ENCODE data around the gene TMEM201. TPM values are rescaled to one million over a fixed set of nuclear protein-coding genes. Genes with fewer than 3 reads are reported as not detected.
A peak's percentile ranks its signal among the peaks of the same experiment; 100 is the strongest.
"Not testable (repeated sequence)": the region's sequence is repeated elsewhere in the genome, so short reads cannot be mapped to it uniquely, and the experiment has no call there.

The TMEM201 gene, protein sequence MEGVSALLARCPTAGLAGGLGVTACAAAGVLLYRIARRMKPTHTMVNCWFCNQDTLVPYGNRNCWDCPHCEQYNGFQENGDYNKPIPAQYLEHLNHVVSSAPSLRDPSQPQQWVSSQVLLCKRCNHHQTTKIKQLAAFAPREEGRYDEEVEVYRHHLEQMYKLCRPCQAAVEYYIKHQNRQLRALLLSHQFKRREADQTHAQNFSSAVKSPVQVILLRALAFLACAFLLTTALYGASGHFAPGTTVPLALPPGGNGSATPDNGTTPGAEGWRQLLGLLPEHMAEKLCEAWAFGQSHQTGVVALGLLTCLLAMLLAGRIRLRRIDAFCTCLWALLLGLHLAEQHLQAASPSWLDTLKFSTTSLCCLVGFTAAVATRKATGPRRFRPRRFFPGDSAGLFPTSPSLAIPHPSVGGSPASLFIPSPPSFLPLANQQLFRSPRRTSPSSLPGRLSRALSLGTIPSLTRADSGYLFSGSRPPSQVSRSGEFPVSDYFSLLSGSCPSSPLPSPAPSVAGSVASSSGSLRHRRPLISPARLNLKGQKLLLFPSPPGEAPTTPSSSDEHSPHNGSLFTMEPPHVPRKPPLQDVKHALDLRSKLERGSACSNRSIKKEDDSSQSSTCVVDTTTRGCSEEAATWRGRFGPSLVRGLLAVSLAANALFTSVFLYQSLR
- polyA plus RNA-seq (ENCODE audit: insufficient read length): 20.3 TPM

DNA sequence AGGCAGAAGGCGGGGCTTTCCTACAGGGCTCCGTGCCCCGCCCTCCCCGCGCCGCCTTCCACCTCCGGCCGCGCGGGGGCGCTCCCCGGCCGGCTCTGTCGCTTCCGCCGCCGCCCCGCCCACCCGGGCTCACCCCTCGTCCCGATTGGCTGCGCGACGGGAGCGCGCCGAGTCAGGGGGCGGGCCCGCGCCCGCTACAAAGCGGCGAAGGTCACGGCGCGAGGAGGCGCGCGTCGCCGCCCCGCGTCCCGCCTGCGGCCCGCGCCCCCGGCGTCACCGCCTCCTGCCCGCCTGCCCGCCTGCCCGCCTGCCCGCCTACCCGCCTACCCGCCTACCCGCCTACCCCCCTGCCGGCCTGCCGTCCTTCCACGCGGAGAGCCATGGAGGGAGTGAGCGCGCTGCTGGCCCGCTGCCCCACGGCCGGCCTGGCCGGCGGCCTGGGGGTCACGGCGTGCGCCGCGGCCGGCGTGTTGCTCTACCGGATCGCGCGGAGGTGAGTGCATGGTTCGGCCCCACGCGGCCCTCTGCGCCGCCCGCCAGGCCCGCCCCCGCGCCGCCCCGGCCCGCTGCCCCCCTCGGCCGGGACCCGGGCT, at the start of gene TMEM201:
TSS of gene TMEM201 (plus strand) at position 361 of the 593 bp plus-strand sequence. CDS start at position 381, 20 bp downstream.
- DNase-seq: peak; percentile 98

DNA sequence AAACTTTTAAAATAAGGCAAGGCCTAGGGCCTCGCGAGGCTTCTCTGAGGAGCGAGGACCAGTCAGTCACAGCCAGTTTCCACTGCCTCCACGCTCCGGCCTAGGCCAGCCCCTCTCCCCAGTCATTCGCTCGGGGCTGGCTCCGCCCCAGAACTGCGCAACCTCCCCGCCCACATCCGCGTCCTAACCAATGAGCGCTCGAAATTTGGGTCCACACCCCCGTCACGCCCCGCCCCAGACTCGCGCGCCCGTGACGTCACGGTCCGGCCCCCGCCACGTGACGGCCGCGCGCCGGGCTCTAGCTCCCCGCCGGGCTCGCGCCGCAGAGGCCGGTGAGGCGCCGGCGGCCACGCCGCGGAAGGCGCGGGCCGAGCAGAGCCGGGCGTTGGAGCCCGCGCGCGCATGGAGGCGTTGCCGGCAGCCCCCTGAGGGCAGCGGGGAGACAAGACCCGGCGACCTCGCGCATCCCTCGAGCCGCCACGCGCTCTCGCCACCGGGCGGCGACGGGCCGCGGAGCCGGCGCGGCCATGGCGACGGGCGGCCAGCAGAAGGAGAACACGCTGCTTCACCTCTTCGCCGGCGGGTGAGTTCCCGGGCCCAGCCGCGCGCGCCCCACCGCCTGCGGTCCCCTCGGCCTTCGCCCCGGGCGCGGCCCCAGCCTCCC, 49.4 kb upstream of the TMEM201 start, which contains the start of gene SLC25A33:
TSS of gene SLC25A33 (plus strand) at position 301 of the 664 bp plus-strand sequence. CDS start at position 528, 227 bp downstream.
- DNase-seq: peak; percentile 99

DNA sequence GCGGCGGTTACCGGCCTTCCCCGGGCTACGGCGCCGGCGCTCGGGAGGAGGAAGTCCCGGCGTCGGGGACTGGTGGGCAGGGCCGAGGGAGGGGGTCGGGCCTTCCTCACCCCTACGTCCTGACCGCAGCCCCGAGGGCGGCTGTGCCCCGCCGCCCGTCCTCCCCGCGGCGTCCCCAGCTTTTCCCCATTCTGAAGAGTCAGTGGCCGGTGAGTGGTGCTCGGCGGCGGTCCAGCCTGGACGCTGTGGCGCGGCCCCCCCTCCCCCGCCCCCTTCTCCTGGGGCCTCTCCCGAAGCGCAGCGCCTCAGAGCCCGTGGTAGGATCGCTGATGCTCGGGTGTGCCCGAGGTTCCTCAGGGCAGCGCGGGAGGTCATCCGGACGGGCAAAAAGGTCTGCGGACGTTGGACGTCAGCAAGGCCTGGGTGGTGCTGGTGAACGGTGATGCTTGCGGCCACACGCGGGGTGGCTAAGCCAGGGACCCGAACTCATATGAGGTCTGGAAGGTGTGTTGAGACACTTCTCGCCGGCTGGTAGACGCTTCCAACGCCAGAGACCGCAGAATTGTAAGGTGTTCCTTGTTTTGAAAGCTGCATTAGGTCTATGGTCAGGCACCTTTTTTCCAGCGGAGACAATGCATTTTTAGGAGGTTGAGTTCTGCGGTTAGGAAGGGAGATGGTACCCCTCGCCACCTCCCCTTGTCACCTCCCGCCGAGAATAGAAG, 48.7 kb upstream of the TMEM201 start:
- DNase-seq: peak; percentile 56

DNA sequence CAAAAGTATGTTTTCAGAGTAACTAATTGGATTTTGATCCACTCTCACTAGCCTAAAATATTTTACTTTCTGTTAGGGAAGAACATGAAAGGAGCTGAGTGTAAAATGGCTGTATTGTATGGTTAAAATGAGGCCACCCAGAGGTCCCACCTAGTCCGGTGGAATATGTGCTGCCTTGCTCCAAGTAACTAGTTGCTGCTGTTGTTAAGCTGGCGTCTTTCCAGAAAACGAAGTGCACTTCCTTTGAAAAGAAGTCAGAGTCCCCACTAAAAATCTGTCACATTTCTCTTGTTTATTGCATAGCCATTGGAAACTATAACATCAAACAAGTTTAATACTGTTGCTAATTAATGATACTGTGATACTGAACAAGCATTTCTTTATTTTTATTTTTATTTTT, 46.3 kb upstream of the TMEM201 start:
- DNase-seq: peak; percentile 47

DNA sequence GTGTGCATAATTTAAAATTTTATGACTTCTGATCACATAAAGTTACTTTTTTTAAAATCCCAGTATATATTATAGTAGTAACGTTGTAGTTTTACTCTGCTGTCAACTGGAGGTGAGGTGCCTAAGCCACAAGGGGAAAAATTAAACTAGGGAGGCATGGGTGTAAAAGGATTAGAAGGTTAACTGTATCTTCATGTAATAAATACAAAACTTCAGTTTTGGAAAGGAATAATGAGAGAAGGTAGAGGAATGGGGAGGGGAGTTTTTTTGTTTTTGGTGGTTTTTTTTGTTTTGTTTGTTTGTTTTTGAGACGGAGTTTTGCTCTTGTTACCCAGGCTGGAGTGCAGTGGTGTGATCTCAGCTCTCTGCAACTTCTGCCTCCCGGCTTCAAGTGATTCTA, 43.8 kb upstream of the TMEM201 start:
- DNase-seq: no peak

DNA sequence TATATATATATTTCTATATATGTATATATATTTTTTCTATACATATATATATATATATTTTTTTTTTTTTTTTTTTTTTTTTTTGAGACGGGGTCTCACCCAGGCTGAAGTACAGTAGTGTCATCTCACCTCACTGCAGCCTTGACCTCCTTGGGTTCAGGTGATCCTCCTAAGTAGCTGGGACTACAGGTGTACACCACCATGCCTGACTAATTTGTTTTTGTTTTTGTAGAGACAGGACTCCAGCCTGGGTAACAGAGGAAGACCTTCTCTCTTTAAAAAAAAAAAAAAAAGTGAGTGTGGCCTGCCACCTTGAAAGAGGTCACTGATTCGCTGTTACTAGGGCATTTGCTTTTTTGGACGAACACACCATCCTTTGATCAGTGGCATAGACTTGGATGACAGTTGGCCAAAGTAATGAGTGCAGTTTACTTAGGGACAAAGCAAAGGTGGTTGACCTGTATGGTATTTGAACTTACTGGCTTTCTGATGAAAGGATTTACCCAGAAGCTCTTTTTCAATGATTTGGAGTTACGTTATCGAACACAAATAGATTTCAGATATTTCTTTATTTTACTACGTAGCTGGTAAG, 38.7 kb upstream of the TMEM201 start:
- no peak for DNase-seq

DNA sequence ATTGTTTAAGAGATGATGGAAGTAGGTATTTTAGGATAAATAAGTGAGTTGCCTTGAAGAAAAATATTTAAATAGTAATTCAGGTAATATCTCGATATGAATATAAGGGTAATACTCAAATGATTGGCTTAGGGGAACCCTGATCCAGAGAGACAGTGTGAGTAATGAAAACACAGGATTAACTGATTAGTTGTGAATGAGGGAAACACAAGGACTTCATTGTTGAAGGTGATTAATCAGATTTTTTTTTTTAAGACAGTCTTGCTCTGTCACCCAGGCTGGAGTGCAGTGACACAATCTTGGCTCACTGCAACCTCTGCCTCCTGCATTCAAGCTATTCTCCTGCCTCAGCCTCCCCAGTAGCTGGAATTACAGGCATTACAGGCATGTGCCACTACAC, 36.7 kb upstream of the TMEM201 start:
- DNase-seq: no peak

DNA sequence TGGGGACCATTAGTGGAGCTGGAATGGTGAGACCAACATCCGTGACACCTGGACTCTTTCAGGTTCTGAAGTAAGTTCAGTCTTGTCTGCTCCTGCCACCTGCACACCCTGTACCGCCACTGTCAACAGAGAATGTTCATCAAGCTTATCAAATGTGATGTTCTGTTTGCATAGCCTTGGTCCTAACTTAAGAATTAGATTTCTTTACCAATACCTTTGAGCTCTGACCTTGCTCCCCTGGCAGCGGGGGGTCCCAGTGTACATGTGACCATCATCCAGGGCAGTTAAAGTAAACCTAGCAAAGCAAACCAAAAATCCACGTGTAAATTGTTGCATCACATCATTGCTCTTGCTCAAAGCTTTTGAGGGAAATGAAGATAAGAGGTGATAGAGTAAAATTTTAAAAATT, 35.0 kb upstream of the TMEM201 start:
- DNase-seq: no peak

DNA sequence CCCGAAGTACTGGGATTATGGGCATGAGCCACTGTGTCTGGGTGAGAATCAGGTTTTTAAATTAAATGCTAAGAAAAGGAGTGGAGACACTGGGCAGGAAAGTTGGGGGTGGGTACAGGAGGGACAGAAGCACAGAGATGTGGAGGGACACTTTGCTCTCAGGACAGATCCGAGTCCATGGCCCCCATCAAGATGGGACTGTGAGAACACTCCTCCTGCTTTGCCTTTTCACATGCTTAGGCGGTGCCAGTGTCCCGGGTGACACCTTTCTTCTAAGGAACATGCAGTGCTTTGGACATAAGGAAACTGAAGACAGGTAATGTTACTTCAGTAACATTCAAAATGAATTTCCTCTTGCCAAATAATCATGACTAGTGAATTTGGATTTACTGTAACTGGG, 32.8 kb upstream of the TMEM201 start:
- DNase-seq: no peak

DNA sequence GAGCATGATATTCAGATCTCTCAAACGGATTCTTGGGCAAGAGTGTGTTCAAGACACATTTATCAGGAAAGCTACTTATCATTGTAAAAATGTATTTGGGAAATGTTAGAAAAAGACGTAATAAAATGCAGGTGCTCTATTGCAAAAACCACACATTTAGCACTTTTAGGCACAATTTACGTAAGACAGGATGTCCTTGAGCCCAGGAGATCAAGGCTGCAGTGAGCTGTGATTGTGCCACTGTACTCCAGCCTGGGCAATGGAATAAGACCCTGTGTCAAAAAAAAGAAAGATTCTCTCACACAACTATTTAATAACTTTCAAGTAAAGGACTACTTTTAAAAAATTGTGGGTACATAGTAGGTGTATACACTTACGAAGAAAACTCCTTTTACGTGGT, 31.1 kb upstream of the TMEM201 start:
- no peak for DNase-seq

DNA sequence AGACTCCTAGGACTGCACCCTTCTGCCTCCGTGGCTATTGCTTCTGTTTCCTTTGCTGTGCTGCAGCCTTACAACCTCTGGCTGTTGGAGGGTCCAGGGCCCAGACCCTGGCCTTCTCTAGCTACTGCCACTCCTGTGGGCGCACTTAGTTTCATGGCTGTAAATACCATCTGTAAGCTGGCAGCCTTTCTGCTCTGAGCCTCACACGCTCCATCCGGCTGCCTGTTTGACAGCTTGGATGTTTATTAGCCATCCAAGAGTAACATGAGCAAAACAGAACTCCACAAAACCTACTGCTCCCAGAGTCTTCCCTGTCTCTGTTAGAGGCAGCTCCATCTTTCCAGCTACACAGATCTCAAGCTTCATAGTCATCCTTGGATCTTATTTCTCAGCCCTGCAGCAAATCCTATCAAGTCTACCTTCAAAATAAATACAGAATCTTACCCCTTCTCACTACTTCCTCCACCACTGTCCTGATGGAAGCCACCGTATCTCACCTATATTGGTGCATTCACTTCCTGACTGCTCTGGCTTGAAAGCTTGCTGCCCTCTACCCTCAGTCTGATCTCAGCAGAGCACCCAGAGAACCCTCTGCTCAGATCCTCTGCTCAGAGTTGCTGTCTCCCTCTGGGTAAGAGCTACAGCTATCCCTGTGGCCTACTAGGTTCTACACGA, 30.3 kb upstream of the TMEM201 start:
- DNase-seq: no peak

DNA sequence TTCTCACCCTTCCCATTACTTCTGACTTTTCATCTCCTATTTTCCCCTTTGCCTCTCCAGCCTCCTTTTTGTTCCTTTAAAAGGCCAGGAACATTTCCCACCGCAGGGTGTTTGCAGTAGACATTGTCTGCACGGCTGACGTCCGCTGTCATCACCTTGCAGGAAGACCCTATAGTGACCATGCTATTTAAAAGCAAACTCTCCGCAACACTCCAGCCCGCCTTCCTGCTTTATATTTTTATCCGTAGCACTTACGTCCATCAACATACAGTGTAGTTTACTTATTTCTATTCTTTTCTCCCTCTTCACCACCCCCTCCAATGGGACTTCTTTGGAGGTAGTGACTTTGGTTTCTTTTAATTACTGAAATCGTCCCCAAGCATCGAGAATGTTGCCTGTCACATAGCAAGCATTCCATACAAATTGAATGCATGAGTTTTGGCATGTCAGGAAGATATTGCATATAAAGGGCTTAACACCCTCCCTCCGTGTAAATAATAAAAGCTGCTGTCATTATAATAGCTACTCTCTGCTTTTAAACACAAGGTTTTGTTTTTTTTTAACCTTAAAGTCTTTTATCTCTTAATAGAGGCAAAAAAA, 29.7 kb upstream of the TMEM201 start:
- DNase-seq: no peak

DNA sequence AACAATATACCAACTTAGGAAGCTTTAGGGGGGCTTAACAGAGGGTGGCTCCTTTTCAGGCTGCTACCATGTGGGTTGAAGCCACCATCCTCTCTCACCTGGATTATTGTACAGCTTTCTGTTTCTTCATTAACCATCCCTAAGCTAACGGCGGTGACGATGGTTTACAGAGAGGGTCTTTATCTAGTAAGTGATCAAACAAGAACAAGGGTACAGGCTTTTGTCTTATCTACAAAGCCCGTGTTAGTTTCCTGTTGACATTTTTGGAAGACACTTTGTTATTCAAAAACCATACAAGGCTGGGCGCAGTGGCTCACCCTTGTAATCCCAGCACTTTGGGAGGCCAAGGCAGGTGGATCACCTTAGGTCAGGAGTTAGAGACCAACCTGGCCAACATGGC, 29.0 kb upstream of the TMEM201 start:
- no peak for DNase-seq

DNA sequence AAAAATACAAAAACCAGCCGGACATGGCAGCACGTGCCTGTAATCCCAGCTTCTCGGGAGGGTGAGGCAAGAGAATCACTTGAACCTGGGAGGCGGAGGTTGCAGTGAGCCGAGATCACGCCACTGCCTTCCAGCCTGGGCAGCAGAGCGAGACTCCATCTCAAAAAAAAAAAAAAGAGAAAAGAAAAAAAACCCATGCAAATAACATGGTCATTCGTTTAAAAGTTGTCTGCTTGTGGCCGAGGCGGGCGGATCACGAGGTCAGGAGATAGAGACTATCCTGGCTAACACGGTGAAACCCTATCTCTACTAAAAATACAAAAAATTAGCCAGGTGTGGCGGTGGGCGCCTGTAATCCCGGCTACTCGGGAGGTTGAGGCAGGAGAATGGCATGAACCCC, 28.6 kb upstream of the TMEM201 start:
- DNase-seq: not testable (repeated sequence)

DNA sequence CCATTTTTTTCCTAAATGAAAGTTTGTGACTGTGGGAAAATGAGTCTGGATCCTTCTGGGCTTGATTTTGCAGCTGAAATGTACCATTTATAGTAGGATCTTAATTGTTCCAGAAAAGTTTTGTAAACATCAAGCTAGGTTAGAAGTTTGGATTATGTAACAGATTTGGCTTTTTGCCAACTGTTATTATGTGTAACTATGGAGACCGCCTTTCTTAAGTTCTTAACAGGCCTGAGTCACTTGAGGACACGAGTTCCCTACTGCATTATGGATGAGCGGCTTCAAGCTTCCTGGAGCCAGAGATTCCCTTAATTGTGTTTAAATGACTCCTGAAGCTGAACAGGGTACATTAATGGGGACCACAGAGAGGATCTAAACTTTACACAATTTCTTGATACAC, 27.3 kb upstream of the TMEM201 start:
- DNase-seq: peak; percentile 59

DNA sequence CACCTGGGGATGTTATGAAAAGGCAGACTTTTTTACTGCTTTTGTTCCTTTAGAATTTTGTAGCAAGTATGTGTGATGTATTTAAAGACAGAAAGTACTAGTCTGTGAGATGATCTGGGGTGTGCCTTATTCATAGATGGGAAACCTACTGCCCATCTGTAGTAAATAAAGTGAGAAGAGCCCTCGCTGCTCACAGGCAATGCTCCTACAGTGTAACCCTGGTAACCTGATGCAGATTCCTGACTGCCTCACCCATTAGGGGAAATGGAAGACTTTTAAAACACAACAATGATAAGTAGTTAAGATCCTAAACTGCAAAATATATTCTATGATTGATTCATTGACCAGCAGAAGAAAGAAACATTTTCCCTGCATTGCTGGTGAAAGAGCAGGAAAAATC, 19.4 kb upstream of the TMEM201 start:
- DNase-seq: no peak

DNA sequence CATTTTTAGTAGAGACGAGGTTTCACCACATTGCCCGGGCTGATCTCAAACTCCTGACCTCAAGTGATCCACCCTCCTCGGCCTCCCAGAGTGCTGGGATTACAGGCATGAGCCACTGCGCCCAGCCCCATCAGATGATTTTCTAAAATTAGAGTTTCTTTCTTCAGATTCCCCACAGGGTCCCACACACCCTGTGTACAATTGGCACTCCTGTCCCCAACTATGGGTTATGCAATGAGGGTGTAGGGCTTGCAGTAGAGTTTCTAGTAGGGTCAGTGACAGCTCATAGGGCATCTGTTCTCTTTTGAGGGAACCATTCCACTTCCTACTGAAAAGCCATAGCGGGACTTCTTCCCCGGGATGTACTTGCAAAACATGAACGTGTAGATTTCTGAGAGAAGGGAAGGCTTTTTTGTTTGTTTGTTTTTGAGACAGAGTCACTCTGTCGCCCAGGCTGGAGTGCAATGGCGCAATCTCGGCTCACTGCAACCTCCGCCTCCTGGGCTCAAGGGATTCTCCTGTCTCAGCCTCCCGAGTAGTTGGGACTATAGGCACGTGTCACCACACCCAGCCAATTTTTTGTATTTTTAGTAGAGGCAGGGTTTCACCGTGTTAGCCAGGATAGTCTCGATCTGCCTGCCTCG, 17.7 kb upstream of the TMEM201 start:
- not testable (repeated sequence) for DNase-seq

DNA sequence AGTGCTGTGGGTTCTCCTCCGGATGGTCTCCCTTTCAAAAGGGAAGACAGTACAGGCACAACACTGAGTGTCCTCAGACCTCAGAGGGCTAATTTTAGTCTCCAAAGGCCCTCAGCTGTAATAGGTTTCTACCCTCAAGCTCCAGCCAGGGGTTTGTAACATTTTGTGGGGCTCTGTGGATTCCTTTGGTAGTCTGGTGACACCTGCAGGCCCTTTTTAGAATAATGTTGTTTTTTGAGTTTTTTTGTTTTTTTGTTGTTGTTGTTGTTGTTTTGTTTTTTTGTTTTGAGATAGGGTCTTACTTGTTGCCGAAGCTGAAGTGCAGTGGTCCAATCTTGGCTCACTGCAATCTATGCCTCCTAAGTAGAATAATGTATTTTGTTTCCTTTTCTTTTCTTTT, 15.0 kb upstream of the TMEM201 start:
- no peak for DNase-seq

DNA sequence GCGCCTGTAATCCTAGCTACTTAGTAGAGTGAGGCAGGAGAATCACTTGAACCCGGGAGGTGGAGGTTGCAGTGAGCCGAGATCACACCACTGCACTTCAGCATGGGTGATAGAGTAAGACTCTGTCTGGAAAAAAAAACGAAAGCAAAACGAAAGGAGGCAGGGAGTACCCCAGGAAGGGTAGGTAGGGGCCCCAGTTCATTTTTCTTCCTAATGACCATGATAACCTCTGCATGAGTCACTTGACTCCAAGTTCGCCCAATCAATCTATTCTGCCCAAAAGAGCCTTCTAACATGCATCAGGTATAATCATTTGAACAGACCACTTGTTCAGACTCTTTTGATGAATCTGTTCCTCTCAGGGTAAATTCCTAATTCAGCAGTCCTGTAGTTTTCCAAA, 13.2 kb upstream of the TMEM201 start:
- no peak for DNase-seq

DNA sequence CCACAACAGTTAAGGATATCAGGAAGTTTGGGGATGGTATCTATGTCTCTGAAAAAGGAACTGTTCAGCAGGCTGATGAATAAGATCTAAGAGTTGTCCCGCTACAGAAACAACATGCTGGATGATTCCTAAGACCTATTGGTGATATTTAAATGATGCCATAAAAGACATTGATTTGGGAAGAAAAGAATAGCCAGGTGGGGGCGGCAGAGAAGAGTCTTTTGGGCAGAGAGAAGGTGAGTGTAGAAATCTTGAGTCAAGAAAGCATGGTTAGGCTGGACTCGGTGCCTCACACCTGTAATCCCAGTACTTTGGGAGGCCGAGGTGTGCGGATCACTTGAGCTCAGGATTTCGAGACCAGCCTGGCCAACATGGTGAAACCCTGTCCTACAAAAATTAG, 11.8 kb upstream of the TMEM201 start:
- no peak for DNase-seq
